Keratinocyte (primary cell): Measurements from ENCODE around the gene COL6A1. TPM values are rescaled to one million over a fixed set of nuclear protein-coding genes. Genes with fewer than 3 reads are reported as not detected.

ENCODE experiments used
- DNase-seq: peaks from one replicate; pipeline ENCODE4 v3.0.0-alpha.2; 2011; ENCODE audit warnings: low read depth, missing footprints, low spot score
- FAIRE-seq: peaks from 2 replicates; lab custom pipeline; 2011; peaks lifted over from hg19 to GRCh38; lab: Jason Lieb, UNC
- H2AFZ ChIP-seq: 2 replicates; pipeline ENCODE4 v1.6.0; 2012; ENCODE audit warnings: low read length, control low read depth, inconsistent platforms; ENCODE audit not compliant: control insufficient read depth
- H3K27ac ChIP-seq: 2 replicates; pipeline ENCODE4 v1.5.1; 2011; ENCODE audit warnings: low read length; ENCODE audit not compliant: control insufficient read depth, insufficient read depth
- H3K27me3 ChIP-seq: 3 replicates; pipeline ENCODE4 v1.6.0; 2011; ENCODE audit warnings: low read length; ENCODE audit not compliant: control insufficient read depth, insufficient read depth; ENCODE audit errors: extremely low read depth
- H3K36me3 ChIP-seq, 2 experiments: 2 replicates in 1 of 2; 3 replicates in 1 of 2; pipeline ENCODE4 v1.5.1; 2011; ENCODE audit warnings: low read length in 2 of 2, mild to moderate bottlenecking in 1 of 2; ENCODE audit not compliant: control insufficient read depth in 2 of 2, insufficient read depth in 2 of 2; ENCODE audit errors: extremely low read depth in 1 of 2
- H3K4me1 ChIP-seq: 3 replicates; pipeline ENCODE4 v1.5.1; 2011; ENCODE audit warnings: low read length; ENCODE audit not compliant: control insufficient read depth, insufficient read depth; ENCODE audit errors: extremely low read depth
- H3K4me2 ChIP-seq: 3 replicates; pipeline ENCODE4 v1.6.0; 2011; ENCODE audit warnings: low read depth, low read length; ENCODE audit not compliant: control insufficient read depth, insufficient read depth; ENCODE audit errors: extremely low read depth
- H3K4me3 ChIP-seq, 3 experiments: fragments of 200-600 bp in 1 of 3; sonication (generic) in 1 of 3; 2 replicates in 2 of 3; 3 replicates in 1 of 3; pipeline ENCODE4 v1.5.1; 2011 to 2016; ENCODE audit warnings: low read length in 3 of 3, mild to moderate bottlenecking in 3 of 3, control low read depth in 2 of 3, inconsistent platforms in 1 of 3, low read depth in 1 of 3, mixed read lengths in 1 of 3, mixed run types in 1 of 3, moderate library complexity in 1 of 3; ENCODE audit not compliant: control insufficient read depth in 2 of 3, insufficient read depth in 2 of 3; ENCODE audit errors: extremely low read depth in 1 of 3
- H3K79me2 ChIP-seq: 2 replicates; pipeline ENCODE4 v1.6.0; 2012; ENCODE audit warnings: low read length; ENCODE audit not compliant: control insufficient read depth, insufficient read depth
- H3K9ac ChIP-seq: 3 replicates; pipeline ENCODE4 v1.6.0; 2011; ENCODE audit warnings: low read length; ENCODE audit not compliant: control insufficient read depth, insufficient read depth; ENCODE audit errors: extremely low read depth
- H3K9me1 ChIP-seq: 3 replicates; pipeline ENCODE4 v1.6.0; 2011; ENCODE audit warnings: low read length; ENCODE audit not compliant: control insufficient read depth, insufficient read depth; ENCODE audit errors: extremely low read depth
- H3K9me3 ChIP-seq: 2 replicates; pipeline ENCODE4 v1.5.1; 2012; ENCODE audit warnings: low read depth, low read length; ENCODE audit not compliant: control insufficient read depth
- H4K20me1 ChIP-seq: 3 replicates; pipeline ENCODE4 v1.6.0; 2011; ENCODE audit warnings: low read length; ENCODE audit not compliant: control insufficient read depth, insufficient read depth; ENCODE audit errors: extremely low read depth
- EZH2 ChIP-seq: IDR thresholded peaks from one replicate; pipeline ENCODE4 v1.6.1; 2012; ENCODE audit warnings: inconsistent platforms, mild to moderate bottlenecking, low read length, moderate library complexity
- dilution Hi-C: fragments of 300-500 bp; cut with MboI; formaldehyde crosslinking; loops from one replicate; pipeline ENCODE4 v1.7.0; 2020; ENCODE audit warnings: low sequenced_read_pairs; ENCODE audit not compliant: extremely low pct_ligation_motif_present
- polyA plus RNA-seq, 5 experiments: library from polyadenylated mRNA; depleted of rRNA in 3 of 5; stranded (reverse) in 3 of 5; stranded (forward) in 1 of 5; unstranded in 1 of 5; fragments of >200 nt; gene quantifications; 1 replicate in 1 of 5; 2 replicates in 3 of 5; 3 replicates in 1 of 5; pipeline versions ENCODE4 v1.2.1 to v1.2.3, GENCODE V29; 2011 to 2012; ENCODE audit warnings: missing spikeins in 2 of 5, low read depth in 1 of 5, low replicate concordance in 1 of 5
- TF ChIP-seq, protein P1 (sequence below), 3 experiments: IDR thresholded peaks in 1 of 3; conservative IDR thresholded peaks in 1 of 3; optimal IDR thresholded peaks in 1 of 3; 2 replicates in 2 of 3; 3 replicates in 1 of 3; pipeline versions ENCODE3 to v1.5.1; 2011; ENCODE audit warnings: low read length in 3 of 3, mild to moderate bottlenecking in 3 of 3, moderate library complexity in 2 of 3, control low read depth in 1 of 3, inconsistent platforms in 1 of 3; ENCODE audit not compliant: insufficient read depth in 2 of 3; ENCODE audit errors: extremely low read depth in 1 of 3

COL6A1 gene
- polyA plus RNA-seq, 1 donor (not counting 4 experiments of a cell fraction or from before 2014, with no cell fraction given) = 2.5 TPM

- H3K9me3 ChIP-seq = no peaks in the 10 kb centered on the region
- no peaks in the 10 kb centered on the region for H3K79me2 ChIP-seq
- no peak overlapping the region for H2AFZ ChIP-seq
- no peaks in the 10 kb centered on the region for H3K36me3 ChIP-seq
- H3K4me1 ChIP-seq = peaks cover 5% of the 10 kb centered on the region
- no peak overlapping the region for H3K27ac ChIP-seq
- dilution Hi-C loops = no loop called here
- no peak for FAIRE-seq
- no peaks in the 10 kb centered on the region for H4K20me1 ChIP-seq
- no peak overlapping the region for H3K9ac ChIP-seq
- H3K4me2 ChIP-seq = no peak overlapping the region
- no peak for DNase-seq
- no peaks in the 10 kb centered on the region for H3K9me1 ChIP-seq
- TF ChIP-seq EZH2 = no peak
- TF ChIP-seq, protein P1, sequence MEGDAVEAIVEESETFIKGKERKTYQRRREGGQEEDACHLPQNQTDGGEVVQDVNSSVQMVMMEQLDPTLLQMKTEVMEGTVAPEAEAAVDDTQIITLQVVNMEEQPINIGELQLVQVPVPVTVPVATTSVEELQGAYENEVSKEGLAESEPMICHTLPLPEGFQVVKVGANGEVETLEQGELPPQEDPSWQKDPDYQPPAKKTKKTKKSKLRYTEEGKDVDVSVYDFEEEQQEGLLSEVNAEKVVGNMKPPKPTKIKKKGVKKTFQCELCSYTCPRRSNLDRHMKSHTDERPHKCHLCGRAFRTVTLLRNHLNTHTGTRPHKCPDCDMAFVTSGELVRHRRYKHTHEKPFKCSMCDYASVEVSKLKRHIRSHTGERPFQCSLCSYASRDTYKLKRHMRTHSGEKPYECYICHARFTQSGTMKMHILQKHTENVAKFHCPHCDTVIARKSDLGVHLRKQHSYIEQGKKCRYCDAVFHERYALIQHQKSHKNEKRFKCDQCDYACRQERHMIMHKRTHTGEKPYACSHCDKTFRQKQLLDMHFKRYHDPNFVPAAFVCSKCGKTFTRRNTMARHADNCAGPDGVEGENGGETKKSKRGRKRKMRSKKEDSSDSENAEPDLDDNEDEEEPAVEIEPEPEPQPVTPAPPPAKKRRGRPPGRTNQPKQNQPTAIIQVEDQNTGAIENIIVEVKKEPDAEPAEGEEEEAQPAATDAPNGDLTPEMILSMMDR (optimal IDR thresholded peaks at IDR 0.05 in 1 of 3, IDR thresholded peaks at IDR 0.05 in 1 of 3, conservative IDR thresholded peaks at IDR 0.05 in 1 of 3; ENCODE audit: extremely low read depth in 1 of 3, insufficient read depth in 2 of 3, low read length in 3 of 3) = no peak
- H3K27me3 ChIP-seq = peaks cover 6% of the 10 kb centered on the region
- H3K4me3 ChIP-seq = no peak overlapping the region
Measured at GRCh38 chr21:46050668-46051378, 69.3 kb downstream of the COL6A1 start.

DNA sequence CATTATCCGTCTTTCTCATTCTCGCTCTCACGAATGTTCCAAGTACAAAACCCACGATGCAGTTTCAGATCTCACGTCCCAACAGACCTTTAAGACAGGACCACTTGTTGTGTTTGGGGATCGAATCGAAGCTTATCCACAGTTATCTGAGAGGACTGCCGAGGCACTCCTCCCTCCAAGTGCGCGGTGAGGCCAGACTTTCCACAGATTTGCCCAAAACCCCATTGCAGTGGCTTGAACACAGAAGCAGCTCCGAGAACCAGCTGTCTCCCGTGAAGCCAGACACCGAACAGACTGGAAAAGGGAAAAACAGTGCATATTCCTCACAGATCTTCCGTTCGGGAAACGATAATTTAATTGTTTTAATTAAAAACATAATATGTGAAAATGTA is 69.8 kb downstream of the COL6A1 start:
- no peaks in the 10 kb centered on the region for H3K79me2 ChIP-seq
- FAIRE-seq = no peak
- no peaks in the 10 kb centered on the region for H4K20me1 ChIP-seq
- no peak overlapping the region for H3K4me3 ChIP-seq
- H3K27me3 ChIP-seq = peaks cover 11% of the 10 kb centered on the region
- no peak overlapping the region for H3K4me2 ChIP-seq
- H3K36me3 ChIP-seq = no peaks in the 10 kb centered on the region
- no peaks in the 10 kb centered on the region for H3K9me3 ChIP-seq
- dilution Hi-C loops = no loop called here
- DNase-seq = no peak
- H3K4me1 ChIP-seq = peaks cover 10% of the 10 kb centered on the region
- no peaks in the 10 kb centered on the region for H3K9me1 ChIP-seq
- no peak for TF ChIP-seq EZH2
- TF ChIP-seq, protein P1 (optimal IDR thresholded peaks at IDR 0.05 in 1 of 3, IDR thresholded peaks at IDR 0.05 in 1 of 3, conservative IDR thresholded peaks at IDR 0.05 in 1 of 3; ENCODE audit: extremely low read depth in 1 of 3, insufficient read depth in 2 of 3, low read length in 3 of 3) = no peak
- no peak overlapping the region for H2AFZ ChIP-seq
- no peak overlapping the region for H3K9ac ChIP-seq
- no peak overlapping the region for H3K27ac ChIP-seq
